COR-L47 (cell line): ENCODE results near the gene FRMPD4.

Experiments
- DNase-seq: peaks from one replicate; lab custom pipeline; 2025; lab: John Stamatoyannopoulos, UW

Gene FRMPD4

GRCh38 chrX:12768491-12768890, 630.2 kb downstream of the FRMPD4 start:
- DNase-seq, result no peak

DNA sequence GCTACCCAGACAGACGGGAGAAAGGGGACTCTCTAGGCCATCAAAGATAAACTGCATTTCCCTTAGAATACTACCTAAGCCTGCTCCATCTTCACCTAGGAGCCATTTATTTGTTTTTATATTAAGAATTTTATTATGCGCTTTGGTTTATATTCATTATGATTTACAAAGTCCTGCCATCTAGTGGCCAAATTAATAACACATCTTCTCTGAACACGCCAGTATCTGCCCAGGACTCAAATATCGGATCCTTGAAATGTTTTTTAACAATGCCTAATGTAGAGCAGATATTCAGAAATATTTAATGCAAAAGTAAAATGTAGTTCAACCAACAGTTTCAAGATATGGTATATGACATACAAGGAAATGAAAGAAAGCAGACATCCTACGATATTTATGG, 632.2 kb downstream of the FRMPD4 start:
- peak; percentile 8 for DNase-seq

DNA sequence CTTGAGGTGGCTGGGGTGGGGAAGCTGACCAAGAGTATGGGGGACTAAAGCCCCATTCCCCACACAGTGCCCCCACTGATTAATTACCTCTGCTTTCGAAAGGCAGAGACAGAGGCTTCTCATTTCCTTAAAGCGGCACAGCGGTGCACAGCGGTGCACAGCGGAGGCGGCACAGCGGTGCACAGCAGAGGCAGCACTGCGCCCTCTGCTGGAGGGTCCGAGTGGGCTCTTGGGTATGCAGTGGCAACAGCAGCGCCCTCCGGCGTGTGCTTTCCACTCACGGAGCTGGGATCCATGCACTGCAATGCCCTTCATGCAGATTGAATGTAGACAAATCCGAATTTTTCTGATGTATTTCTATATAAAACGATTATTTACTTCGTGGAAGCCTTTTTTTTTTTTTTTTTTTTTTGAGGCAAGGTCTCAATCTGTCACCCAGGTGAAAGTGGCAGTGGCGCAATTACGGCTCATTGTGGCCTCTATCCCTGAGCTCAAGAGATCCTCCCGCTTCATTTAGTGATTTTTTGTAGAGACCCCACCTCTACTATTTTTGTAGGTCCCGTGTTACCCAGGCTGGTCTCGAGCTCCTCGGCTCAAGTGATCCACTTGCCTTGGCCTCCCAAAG, 633.3 kb downstream of the FRMPD4 start:
- peak; percentile 1 for DNase-seq
